CD4-positive, alpha-beta T cell treated with Interleukin-17A for 1 hour (primary cell): ENCODE measurements around the gene PDGFC.

ENCODE experiments used
- DNase-seq: peaks from one replicate; pipeline ENCODE4 v3.0.0-alpha.2; 2020

Gene PDGFC

DNA sequence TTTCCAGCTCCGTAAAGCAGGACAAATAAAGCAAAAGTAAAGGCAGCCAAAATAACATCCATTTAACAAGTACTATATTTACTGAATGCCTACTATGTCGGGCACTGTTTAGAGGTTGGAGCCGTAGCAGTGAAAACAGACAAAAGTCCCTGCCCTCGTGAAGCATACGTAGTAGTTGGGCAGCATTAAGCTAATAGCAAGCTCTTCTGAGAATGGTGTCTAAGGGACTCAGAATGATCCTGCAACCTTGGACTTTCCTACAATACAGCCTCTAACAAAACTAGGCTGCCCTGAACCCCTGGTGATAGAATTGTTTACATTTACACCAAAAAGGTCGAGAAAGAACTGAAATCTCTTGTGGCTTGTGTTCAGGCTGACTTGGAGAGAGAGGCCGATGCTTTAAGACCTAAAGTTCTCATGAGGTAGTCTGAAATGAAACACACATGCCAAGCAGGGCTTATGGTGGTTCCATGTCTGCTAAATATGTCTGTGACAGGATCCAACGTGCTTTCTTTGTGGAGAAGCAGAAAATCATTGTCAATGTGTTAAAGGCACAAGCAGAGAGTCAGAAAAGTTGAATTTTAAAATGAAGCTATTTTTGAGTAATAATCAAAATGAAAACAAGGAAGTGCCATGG is 898 bp upstream of the PDGFC start:
- DNase-seq, result no peak

DNA sequence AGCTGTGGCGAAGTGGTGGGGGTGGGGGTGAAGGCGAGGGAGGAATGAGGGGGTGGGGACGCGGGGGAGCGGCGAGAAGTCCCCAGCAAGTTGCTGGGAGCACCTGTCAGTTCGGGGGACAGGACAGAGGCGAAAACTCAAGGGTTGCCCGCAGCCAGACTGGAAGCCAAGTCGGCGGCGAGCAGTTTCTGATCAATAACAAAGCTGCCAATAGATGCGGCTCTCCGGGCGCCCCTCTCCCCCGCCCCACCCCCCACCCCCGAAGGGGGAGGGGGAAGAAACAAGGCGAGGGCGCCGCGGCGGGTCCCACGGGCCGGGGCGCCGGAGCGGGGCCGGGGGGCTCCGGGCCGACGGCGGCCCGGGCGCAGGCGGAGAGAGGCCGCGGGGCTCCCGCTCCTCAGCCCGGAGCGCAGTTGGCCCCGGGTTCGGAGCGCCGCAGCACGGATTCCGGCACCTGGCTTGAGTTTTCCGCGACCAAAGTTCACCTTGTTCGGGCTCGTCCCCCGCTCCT is 379 bp downstream of the PDGFC start:
- no peak for DNase-seq

DNA sequence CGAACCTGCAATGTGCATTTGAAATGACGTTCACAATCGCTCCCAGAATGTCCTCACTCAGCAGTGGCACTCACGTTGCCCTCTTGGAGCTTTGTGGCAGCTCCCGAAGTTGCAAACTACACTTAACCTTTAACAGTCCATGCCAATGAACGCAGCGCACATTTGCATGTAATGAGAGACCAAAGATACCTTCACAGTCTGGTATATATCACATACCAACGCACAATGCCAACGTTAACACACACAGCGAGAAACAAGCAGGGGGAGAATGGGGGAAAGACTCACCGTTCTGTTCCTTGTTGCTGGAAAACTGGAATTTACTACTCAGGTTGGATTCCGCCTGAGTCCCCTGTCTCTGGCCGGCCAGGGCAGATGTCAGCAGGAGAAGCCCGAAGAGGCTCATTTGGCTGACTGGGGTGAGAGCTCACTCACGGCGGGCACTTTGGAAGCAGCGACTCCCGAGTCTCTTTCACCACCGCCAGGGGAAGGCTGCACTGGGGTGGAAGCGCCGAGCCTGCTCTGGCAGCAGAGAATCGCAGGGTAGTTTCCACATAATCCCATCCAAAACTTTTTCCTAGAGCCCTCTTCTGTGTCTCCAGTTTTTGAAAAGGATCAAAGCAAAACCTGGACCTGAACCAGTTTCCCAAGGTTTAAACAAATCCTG is 966 bp downstream of the PDGFC start:
- DNase-seq, result no peak

DNA sequence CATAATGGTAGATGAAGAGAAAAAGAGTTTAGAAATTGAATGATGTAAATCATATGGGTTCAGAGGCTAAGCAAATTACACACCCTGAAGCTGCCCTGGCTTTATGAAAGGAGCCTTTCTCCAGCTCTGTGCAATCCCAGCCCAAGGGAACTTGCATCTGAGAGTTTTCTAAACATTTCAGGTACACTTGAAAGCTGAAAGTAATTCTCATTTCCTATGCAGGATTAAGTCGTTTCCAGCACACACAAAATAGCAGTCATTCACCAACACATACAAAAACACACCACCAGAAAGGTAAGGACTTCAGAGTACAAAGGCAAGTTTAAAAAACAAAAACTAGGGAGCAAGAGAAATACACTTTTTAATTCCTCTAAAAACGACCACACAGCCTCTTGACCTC is 1.7 kb downstream of the PDGFC start:
- DNase-seq, result no peak

DNA sequence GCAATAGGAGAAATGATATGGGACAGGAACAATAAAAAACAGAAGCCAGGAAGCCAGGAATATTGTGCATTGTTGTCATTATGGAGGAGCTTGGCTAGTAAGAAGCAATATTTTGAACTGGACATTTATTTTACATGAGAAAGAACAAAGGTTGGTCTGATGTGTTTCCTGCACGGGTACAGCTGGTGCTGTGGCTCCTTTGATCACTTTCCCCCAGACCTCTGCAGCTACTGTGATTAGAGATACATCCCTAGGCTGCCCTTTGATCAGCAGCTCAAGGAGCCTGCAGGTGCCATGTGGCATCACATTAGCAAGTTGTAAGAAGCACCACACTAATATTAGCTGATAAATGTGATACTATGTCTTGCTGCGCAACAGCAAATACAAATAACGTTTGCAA is 2.5 kb downstream of the PDGFC start:
- no peak for DNase-seq

DNA sequence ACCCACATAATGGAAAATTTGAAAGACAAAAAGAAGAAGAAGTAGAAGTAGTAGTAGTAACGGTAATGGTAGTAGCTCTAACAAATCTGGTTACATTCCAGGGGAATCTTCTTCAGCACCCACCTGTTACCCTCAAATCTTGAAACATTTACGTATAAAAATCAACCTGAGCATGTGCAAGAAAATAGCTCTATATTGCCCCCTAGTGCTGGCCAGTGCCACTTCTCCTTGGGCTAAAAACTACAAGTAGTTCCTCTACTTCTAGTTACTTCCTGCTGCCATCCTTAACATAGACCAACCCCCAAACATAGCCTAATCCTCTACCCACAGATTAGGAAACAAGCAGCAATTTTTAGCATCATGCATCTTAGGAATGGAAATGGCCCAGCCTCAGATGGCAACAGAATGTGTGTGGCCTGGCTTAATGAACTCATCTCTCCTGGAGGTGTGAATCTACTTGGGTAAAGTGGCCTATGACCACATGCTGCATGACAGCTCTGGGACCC is 3.1 kb downstream of the PDGFC start:
- DNase-seq, result peak; percentile 20

DNA sequence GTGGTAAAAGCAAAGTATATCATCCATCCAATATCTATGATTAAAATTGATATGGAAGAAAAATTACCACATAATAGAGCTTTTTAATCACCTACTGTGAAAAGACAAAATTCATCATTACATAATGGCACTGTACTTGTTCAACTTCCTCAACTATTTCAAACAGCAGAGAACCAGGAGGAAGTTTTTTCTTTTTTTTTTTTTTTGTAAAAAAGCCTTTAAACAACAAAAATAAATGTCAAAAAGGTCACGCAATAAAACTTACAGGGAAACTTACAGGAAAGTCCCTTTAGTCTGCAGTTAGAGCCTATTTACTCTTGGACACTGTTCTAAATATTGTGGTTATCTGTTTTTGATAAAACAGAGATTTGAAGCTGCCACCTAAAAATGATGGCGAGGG is 4.8 kb downstream of the PDGFC start:
- DNase-seq, result no peak

DNA sequence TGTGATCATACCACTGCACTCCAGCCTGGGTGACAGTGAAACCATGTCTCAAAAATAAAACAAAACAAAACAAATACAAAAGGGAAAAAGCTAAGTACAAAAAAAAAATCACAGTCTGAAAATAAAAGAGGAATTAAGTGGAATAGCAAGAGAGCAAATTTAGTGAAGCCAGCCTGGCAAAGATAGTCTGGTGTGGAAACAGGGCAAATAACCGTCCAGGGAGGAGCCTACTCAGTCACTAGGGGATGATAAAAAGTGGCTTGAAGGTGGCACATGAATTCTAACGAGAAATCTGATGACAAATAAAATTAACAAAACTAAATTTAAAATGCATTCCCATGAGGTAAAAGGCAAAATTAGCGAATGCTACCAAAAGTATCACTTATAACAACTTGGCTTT is 8.2 kb downstream of the PDGFC start:
- DNase-seq, result no peak

DNA sequence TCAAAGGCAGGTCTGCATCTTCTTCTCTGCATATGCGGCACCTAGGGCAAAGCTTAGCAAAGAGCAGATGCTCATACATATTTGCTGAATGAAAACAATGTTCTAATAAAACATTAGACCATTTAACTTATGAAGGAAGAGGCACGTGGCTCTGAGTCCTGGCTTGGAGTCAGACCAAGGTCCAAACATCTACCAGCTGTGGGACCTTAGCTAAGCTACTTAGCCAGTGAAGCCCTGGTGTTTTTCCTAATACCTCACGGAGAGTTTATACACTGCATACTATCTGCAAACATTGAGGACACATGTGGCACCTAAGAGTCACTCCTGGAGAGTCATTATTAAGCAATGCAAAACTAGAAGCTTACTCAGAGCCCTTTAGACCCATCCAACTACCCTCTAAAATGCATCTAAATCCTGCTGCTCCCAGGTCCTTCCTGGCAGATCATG is 9.0 kb downstream of the PDGFC start:
- no peak for DNase-seq

DNA sequence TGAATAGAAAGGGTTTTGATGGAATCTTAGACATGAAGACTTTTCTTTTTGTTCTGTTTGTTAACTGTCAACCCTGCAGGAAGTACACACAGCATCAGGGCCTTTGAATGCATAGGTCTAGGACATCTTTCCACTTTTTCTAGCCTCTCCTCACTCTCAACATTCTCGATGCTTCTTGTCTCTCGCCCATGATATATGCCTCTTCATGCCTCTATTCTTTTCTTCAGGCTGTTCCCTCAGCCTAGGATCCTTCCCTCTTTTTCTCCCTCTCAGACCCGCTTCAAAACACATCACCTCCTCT is 9.6 kb downstream of the PDGFC start:
- no peak for DNase-seq

DNA sequence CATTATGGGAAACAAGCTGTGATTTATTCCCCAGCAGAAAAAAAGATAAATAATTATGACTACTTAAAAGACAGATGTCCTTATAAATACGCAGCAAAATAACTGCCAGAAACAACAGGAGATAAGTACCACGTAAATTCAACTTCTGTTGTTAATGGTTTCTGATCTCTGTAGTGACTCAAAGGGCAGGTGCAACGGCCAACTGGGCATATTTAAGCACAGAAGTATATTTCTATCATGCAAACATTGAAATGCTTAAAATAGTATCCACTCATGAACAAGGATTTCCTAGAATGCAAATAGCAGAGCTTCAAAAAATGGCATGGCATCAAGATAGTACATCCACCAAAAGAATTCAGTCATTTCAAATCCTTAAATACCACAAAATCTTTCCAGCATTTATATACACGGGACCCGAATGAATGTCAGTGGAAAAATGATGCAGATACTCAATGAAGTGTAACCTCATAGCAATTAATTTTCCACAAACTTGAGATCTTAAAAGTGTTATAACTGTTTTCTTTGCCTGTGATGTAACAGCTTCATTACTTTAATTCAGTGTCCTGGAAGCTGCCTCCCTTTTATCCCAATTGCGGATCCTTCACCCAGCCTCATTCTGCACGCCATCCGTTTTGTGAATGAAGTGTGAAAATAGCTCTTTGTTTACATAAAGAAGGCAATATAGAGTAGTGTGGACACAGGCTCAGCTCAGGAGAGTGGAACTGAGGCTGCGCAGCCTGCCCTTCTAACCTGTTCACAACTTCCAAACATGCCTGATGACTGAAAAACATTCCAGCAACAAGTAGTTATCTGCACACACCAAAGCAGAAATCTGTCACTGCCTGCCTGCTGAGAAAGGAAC is 10.2 kb downstream of the PDGFC start:
- DNase-seq, result no peak

DNA sequence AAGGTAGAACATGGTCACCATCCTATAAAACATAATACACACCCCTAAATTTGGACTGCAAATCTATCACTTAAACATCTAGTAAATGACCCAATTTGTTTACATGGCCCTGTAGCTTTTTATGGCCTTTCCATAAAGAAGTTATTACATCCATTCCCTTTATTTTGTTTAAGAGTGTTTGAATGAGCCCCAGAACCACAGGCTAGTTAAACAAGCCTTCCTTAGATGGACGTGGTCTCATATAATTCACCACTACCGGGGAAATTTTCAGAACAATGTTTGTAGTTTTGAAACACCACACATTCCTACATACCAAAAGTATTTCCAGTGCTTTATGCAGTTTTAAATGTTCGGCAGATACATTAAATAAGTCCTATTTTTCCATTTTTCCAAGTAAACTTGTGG is 12.3 kb downstream of the PDGFC start:
- no peak for DNase-seq

DNA sequence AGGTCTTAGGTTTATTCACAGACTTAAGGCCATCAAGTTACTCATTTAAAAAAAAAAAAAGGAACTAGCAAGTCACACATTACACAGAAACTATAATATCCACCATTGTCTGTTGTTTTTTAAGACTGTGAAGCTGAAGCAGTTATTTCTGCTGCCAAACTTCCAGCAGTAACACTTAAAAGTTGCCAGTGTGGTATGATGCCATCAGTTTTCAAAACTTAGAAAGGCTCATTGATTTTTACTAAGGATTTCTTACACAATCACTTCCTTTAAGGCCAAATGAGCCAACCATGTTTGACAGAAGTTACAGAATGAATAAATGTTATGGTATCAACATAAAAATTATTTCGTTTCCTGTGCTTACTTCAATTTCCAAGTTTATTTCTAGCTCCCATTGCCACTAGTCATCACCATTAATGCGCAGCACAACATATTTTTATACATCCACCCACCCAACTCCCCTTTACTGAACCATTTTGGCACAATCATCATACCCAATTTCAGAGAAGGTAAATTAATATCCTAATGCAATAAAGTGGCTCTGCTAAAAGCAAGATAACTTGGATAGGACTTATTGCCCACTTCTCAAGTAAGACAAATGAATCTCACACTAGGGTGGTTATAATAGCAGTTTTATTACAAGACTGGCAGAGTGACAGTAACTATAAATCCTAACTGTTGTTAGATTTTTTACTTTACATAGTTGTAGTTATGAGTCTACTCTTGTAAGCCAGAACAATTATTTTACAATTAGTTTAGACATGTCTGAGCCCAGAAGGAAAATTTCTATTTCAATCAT is 13.1 kb downstream of the PDGFC start:
- DNase-seq, result no peak

DNA sequence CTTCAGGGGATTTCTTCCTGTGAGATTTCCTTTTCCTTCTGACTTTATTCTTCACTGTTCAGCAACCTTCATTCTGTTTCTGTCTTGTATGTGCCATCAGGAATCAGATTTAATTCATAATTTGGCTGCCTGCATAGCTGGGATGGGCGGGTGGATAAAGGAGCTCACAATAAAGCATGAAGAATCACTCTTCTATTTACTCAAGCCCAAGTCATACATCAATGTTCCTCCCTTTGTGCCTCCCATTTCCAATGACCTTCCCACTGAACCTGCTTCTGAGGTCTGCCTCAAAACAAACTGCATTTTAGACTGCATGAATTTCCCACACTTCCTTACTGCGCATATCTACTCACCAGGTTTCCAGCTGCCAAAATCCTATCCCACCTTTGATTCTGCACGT is 14.0 kb downstream of the PDGFC start:
- no peak for DNase-seq

DNA sequence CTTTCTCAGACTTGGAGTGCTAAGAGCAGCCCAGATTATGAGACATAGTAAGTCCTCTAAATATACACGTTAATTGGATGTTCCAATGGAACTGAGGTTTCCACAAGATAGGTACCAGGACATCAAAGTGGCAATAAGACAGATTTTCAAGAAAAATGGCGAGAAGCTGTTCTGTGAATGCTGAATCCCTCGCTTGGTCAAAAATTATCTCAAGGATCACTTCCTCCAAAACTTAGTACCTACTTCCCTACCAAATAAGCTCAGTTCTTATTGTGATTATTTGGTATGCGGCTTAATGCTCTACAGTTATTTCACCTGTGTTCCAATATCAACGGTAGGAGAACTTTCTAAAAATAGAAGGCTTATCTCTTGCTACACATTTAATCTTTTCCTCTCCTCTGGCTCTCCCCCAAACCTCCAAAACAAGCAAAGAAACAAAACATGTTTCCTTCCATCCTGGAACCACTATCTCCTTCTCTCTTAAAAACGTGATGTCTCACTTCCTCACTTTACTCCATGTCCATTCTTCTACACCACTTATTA is 14.7 kb downstream of the PDGFC start:
- no peak for DNase-seq

DNA sequence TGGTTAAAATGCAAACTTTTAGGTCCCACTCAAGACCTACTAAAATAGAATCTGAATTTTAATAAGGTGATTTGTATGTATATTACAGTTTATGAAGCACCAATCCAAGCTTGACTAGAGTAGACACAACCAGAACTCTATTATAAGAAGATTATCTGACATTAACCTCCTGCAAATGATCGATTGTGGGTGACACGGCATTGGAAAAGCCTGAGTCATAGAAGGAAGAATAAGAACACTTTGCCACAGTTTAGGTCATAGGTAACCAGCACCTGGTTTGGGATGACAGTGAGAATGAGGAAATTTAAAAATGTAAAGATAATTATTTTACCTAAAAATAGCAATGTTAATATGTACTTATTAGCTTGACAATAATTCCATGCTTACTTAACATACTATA is 15.2 kb downstream of the PDGFC start:
- no peak for DNase-seq

DNA sequence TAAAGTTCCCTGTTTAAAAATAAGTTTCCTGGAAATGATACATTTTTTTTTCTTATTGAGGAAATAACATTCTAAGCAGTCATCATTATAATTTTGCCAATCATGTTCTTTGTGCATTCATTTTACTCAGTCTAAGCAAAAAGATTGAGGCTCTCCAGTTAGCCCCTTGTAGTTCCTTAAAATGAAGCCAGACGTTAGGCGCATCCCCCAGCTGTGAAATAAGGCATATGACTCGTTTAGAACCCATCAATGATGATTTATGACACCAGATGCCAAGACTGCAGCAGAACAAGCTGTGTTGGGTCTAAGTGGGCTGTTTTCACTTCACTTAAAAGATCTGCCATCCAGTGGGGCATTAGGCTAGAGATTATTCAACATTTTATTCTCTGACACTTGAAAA is 17.0 kb downstream of the PDGFC start:
- no peak for DNase-seq

DNA sequence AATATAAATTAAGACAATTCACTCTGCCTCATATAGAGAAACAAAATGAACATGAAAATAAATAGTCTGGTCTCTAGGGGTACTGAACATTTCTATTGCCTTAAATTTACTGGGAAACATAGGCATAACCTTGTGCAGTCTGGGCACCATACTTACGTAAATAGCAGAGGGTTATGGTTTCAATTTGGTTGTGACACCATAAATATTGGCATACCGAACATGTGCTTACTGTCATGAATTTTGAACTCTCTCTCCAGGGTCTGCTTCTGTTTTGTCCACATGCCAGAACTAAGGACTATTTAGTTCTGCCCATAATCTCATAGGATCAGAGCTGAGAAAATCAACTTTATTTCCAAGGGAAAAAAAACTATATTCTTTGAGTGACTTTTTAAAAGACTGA is 17.6 kb downstream of the PDGFC start:
- DNase-seq, result no peak

DNA sequence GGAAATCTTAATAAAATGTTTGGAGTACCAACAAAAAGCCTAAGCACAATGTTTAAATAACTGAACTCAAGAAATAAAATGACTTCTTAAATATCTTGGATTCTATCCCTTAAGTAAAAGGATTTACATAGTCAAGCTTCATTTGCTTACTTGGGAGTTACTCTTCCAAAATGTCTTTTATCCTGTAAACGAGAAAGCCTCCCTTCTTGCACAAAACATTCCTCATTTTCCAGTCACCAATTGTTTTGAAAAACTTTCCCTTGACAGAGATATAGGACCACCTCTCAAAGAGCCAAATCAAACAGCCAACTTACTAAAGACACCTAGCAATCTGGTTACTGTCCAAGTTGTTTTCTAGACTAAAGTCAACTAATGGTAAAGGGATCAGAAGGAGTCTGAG is 18.6 kb downstream of the PDGFC start:
- DNase-seq, result no peak

DNA sequence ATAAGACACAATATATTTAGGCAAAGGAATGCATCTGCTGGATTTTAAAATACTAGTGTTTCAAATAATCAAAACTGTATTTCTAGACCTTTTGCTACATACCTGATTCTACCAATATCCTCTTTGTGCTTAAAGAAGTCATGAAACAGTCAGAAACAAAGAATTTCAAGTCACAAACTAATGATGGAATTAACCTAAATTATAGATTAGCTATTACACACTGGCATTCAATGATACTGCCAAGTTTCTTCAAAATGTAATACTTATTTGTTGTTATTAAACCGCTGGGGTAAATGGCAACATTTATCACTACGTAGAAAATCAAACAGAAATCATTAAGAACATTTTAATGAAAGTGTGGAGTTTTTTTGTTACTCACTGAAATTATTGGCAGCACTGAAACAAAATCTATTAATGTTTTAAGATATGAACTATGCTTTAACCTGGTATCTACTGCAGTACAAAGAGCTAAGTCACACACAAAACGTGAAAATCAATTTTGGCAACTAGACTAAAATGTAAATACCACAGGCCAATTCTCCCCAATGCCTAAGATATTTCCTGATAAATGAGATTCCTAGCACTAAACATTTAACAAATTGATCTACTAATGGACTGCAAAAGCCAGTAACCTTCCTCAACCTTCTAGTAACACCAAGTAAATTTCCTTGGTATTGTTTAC is 19.4 kb downstream of the PDGFC start:
- no peak for DNase-seq

DNA sequence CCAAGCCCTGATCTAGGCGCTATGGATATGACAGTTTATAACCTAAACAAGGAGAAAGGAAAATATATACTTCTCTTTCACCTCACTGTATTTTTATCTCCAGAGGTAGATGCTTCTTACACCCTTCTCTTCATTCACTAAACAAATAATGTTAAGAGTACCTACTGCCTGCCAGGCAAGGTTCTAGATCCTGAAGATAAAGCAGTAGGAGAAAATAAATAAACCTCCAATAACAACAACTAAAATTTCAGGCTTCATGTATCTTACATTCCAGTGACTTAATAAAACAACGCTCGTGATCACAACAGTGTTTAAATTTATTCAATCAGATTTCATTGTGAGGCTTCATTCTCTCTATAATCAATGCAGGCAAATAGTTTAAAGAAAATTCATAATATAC is 20.7 kb downstream of the PDGFC start:
- DNase-seq, result no peak

DNA sequence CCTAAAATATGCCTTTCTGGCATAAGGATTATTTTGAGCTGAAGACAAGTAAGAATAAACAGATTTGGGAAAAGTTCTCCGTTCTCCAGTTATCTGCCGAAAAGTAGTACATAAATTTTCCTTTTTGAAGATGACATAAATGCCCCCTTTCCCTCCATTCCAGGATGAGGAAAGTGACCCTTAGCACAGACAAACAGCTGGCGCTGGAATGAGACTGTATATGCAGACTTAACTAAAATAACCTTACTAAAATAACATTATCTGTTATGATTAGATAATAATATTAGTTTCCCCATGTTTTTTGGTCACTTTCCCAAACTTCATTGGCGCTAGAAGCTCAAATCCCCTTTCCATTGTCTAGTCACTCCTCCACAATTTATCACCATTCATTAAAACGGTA is 21.5 kb downstream of the PDGFC start:
- DNase-seq, result no peak
